GM23248 (cell line): Measurements from ENCODE around the gene HSD17B12. TPM values are rescaled to one million over a fixed set of nuclear protein-coding genes. Genes with fewer than 3 reads are reported as not detected.

Source experiments
- DNase-seq: peaks from one replicate; pipeline ENCODE4 v3.0.0-alpha.2; 2015
- H2AFZ ChIP-seq: fragments of 200-600 bp; sonication (generic); 2 replicates; pipeline ENCODE4 v1.6.1; 2016; ENCODE audit warnings: antibody characterized with exemption
- H3F3A ChIP-seq: fragments of 200-600 bp; sonication (generic); 2 replicates; pipeline ENCODE4 v1.6.1; 2016; ENCODE audit warnings: mild to moderate bottlenecking, antibody characterized with exemption, mixed run types; ENCODE audit not compliant: insufficient read depth
- H3K27ac ChIP-seq: fragments of 200-600 bp; sonication (generic); 2 replicates; pipeline ENCODE4 v1.5.1; 2016; ENCODE audit warnings: mild to moderate bottlenecking
- H3K27me3 ChIP-seq: fragments of 200-600 bp; sonication (generic); replicated peaks from 2 replicates; pipeline ENCODE4 v1.6.1; 2016; ENCODE audit warnings: mild to moderate bottlenecking; ENCODE audit not compliant: insufficient read depth
- H3K36me3 ChIP-seq: fragments of 200-600 bp; sonication (generic); 2 replicates; pipeline ENCODE4 v1.6.1; 2016; ENCODE audit warnings: low read depth, mild to moderate bottlenecking
- H3K4me1 ChIP-seq: fragments of 200-600 bp; sonication (generic); 2 replicates; pipeline ENCODE4 v1.6.1; 2016; ENCODE audit warnings: mild to moderate bottlenecking; ENCODE audit not compliant: insufficient read depth
- H3K4me2 ChIP-seq: fragments of 200-600 bp; sonication (generic); one replicate; pipeline ENCODE4 v1.6.1; 2016; ENCODE audit warnings: mild to moderate bottlenecking; ENCODE audit not compliant: unreplicated experiment
- H3K4me3 ChIP-seq: fragments of 200-600 bp; sonication (generic); 2 replicates; pipeline ENCODE4 v1.5.1; 2016; ENCODE audit warnings: mild to moderate bottlenecking
- H3K79me2 ChIP-seq: fragments of 200-600 bp; sonication (generic); 2 replicates; pipeline ENCODE4 v1.6.1; 2016; ENCODE audit warnings: mild to moderate bottlenecking; ENCODE audit not compliant: insufficient read depth
- H3K9ac ChIP-seq: fragments of 200-600 bp; sonication (generic); 2 replicates; pipeline ENCODE4 v1.6.1; 2016; ENCODE audit warnings: mild to moderate bottlenecking
- H3K9me2 ChIP-seq: fragments of 200-600 bp; sonication (generic); 2 replicates; pipeline ENCODE4 v1.6.1; 2016; ENCODE audit warnings: mixed run types, mild to moderate bottlenecking, moderate library complexity; ENCODE audit not compliant: insufficient read depth
- H3K9me3 ChIP-seq: fragments of 200-600 bp; sonication (generic); one replicate; pipeline ENCODE4 v1.6.1; 2017; ENCODE audit warnings: low read depth
- H4K20me1 ChIP-seq: fragments of 200-600 bp; sonication (generic); 2 replicates; pipeline ENCODE4 v1.6.0; 2016; ENCODE audit not compliant: insufficient read depth
- EZH2 ChIP-seq: fragments of 200-600 bp; sonication (generic); IDR thresholded peaks from 2 replicates; pipeline ENCODE4 v1.6.1; 2018; ENCODE audit warnings: antibody characterized with exemption, mild to moderate bottlenecking; ENCODE audit not compliant: insufficient read depth, poor library complexity, severe bottlenecking
- EZH2phosphoT487 ChIP-seq: fragments of 200-600 bp; sonication (generic); IDR thresholded peaks from 2 replicates; pipeline ENCODE4 v1.6.1; 2018; ENCODE audit warnings: antibody characterized with exemption, moderate library complexity, mild to moderate bottlenecking, low read depth; ENCODE audit not compliant: insufficient read depth
- WGBS, 2 experiments: methylation state at CpG; one replicate each; pipeline ENCODE4 v1.1.6; 2015 to 2017; ENCODE audit warnings: low lambda C conversion rate in 2 of 2, low coverage in 1 of 2; ENCODE audit errors: missing lambda C conversion rate in 2 of 2; 5-methylcytosine and 5-hydroxymethylcytosine counted together
- in situ Hi-C: fragments of 300-500 bp; cut with MboI; formaldehyde crosslinking; loops from 2 replicates; pipeline ENCODE4 v1.15.0; 2020
- polyA plus RNA-seq: library from polyadenylated mRNA; unstranded; fragments of >200 nt; fragmentation: Nextera tagmentation; extraction: Ambion mirVana; gene quantifications from 2 replicates; pipeline ENCODE4 v1.2.1, GENCODE V29; 2016
- total RNA-seq: library from RNA; depleted of rRNA; stranded (reverse); fragments of >200 nt; shearing (Covaris generic); gene quantifications from 2 replicates; pipeline ENCODE4 v1.2.3, GENCODE V29; 2014

Gene HSD17B12
- total and polyA plus RNA-seq, 2 experiments from 2014 or later: 105 to 113 TPM

GRCh38 chr11:43736502-43737200, 56.1 kb downstream of the HSD17B12 start:
- TF ChIP-seq EZH2 (no peak), EZH2phosphoT487 (no peak)
- H3K9ac ChIP-seq: peak overlapping the region; percentile 59
- DNase-seq: peak; percentile 64
- H3F3A ChIP-seq: peaks cover 42% of the 10 kb centered on the region
- in situ Hi-C loops: no loop called here
- peak overlapping the region; percentile 45 for H3K4me3 ChIP-seq
- no peaks in the 10 kb centered on the region for H3K27me3 ChIP-seq
- H4K20me1 ChIP-seq: no peaks in the 10 kb centered on the region; the same call in 1 of the 2 replicates
- no peaks in the 10 kb centered on the region for H3K9me3 ChIP-seq
- peak overlapping the region; percentile 58 for H3K27ac ChIP-seq
- H3K4me1 ChIP-seq: peaks cover 38% of the 10 kb centered on the region
- 62 to 64% methylated on average over 5 of the region's 5 CpGs for WGBS, 2 experiments
- H3K9me2 ChIP-seq: no peaks in the 10 kb centered on the region
- peaks cover 55% of the 10 kb centered on the region for H3K79me2 ChIP-seq
- peak overlapping the region; percentile 50 for H2AFZ ChIP-seq
- no peaks in the 10 kb centered on the region for H3K36me3 ChIP-seq
- H3K4me2 ChIP-seq: peak overlapping the region; percentile 78

GRCh38 chr11:43737201-43737590, 56.7 kb downstream of the HSD17B12 start:
- peaks cover 38% of the 10 kb centered on the region for H3K4me1 ChIP-seq
- H3K27ac ChIP-seq: peak overlapping the region; percentile 58
- H3K36me3 ChIP-seq: no peaks in the 10 kb centered on the region
- H3K9me3 ChIP-seq: no peaks in the 10 kb centered on the region
- no peaks in the 10 kb centered on the region for H3K27me3 ChIP-seq
- peak; percentile 29 for DNase-seq
- peaks cover 42% of the 10 kb centered on the region for H3F3A ChIP-seq
- no peak overlapping the region for H2AFZ ChIP-seq
- peak overlapping the region; percentile 45; the same call in 1 of the 2 replicates for H3K4me3 ChIP-seq
- peak overlapping the region; percentile 78 for H3K4me2 ChIP-seq
- no peaks in the 10 kb centered on the region; the same call in 1 of the 2 replicates for H4K20me1 ChIP-seq
- H3K9me2 ChIP-seq: no peaks in the 10 kb centered on the region
- no peak for TF ChIP-seq EZH2
- TF ChIP-seq EZH2phosphoT487: no peak
- in situ Hi-C loops: no loop called here
- peak overlapping the region; percentile 59 for H3K9ac ChIP-seq
- H3K79me2 ChIP-seq: peaks cover 51% of the 10 kb centered on the region

- no peaks in the 10 kb centered on the region for H3K9me2 ChIP-seq
- H3K9ac ChIP-seq: no peak overlapping the region
- DNase-seq: peak; percentile 84
- H3K4me1 ChIP-seq: peaks cover 38% of the 10 kb centered on the region
- no peak overlapping the region for H2AFZ ChIP-seq
- no peaks in the 10 kb centered on the region for H3K27me3 ChIP-seq
- 56 to 58% methylated on average over 6 of the region's 6 CpGs for WGBS, 2 experiments
- peak overlapping the region; percentile 36 for H3K4me2 ChIP-seq
- in situ Hi-C loops: no loop called here
- peaks cover 55% of the 10 kb centered on the region for H3K79me2 ChIP-seq
- no peaks in the 10 kb centered on the region for H3K9me3 ChIP-seq
- H3K4me3 ChIP-seq: peak overlapping the region; percentile 3; the same call in 1 of the 2 replicates
- H3F3A ChIP-seq: peaks cover 42% of the 10 kb centered on the region
- H3K36me3 ChIP-seq: 0 out of 2 replicates have a peak, but pooled peaks cover 3% of the 10 kb centered on the region
- H4K20me1 ChIP-seq: no peaks in the 10 kb centered on the region; the same call in 1 of the 2 replicates
- peak overlapping the region; percentile 28; the same call in 1 of the 2 replicates for H3K27ac ChIP-seq
- TF ChIP-seq EZH2phosphoT487: no peak
Measured at GRCh38 chr11:43738600-43739409, 58.3 kb downstream of the HSD17B12 start.

GRCh38 chr11:43746670-43747069, 66.1 kb downstream of the HSD17B12 start:
- no peaks in the 10 kb centered on the region for H3K27me3 ChIP-seq
- no peak overlapping the region for H2AFZ ChIP-seq
- peaks cover 39% of the 10 kb centered on the region for H3K79me2 ChIP-seq
- TF ChIP-seq EZH2: no peak
- TF ChIP-seq EZH2phosphoT487: no peak
- in situ Hi-C loops: no loop called here
- H4K20me1 ChIP-seq: no peaks in the 10 kb centered on the region
- H3K4me3 ChIP-seq: no peak overlapping the region
- no peaks in the 10 kb centered on the region for H3K9me3 ChIP-seq
- H3K4me1 ChIP-seq: no peaks in the 10 kb centered on the region
- no peak overlapping the region for H3K27ac ChIP-seq
- no peaks in the 10 kb centered on the region for H3F3A ChIP-seq
- H3K4me2 ChIP-seq: no peak overlapping the region
- 0 out of 2 replicates have a peak, but pooled peaks cover 4% of the 10 kb centered on the region for H3K36me3 ChIP-seq
- no peak for DNase-seq
- no peaks in the 10 kb centered on the region for H3K9me2 ChIP-seq
- WGBS, 2 experiments: 99 to 100% methylated on average over 3 of the region's 3 CpGs
- no peak overlapping the region for H3K9ac ChIP-seq
